ENCODE measurements around the gene MAP4. TPM values are rescaled to one million over a fixed set of nuclear protein-coding genes. Genes with fewer than 3 reads are reported as not detected.

The MAP4 gene
- total RNA-seq, 4 donors from 2014 or later, result 597 to 976 (median 687) TPM

DNA sequence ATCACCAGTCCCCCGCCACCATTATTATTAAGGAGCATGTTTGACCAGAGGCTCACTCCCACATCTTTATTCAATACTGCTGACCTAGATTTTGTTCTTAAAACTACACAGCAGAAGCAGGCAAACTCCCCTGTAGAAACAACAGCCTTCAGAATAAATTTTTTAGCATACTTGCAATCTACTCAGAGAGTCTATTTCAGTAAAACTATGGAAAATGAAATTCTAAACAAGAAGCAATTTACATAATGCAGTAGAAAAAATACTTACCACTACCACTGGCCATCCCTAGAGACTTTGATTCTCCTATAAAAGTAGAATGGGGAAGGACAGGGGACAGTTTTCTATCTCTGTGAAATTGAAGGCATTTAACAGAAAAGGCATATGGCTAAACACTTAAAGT is 76.0 kb downstream of the MAP4 start:
- H3K27me3 ChIP-seq, result no peaks in the 10 kb centered on the region
- in situ Hi-C loops (cut with MboI; ENCODE audit: low sequenced_read_pairs in 4 of 4), result no loop called here
- no peak overlapping the region for H3K27ac ChIP-seq
- TF ChIP-seq, protein P1, sequence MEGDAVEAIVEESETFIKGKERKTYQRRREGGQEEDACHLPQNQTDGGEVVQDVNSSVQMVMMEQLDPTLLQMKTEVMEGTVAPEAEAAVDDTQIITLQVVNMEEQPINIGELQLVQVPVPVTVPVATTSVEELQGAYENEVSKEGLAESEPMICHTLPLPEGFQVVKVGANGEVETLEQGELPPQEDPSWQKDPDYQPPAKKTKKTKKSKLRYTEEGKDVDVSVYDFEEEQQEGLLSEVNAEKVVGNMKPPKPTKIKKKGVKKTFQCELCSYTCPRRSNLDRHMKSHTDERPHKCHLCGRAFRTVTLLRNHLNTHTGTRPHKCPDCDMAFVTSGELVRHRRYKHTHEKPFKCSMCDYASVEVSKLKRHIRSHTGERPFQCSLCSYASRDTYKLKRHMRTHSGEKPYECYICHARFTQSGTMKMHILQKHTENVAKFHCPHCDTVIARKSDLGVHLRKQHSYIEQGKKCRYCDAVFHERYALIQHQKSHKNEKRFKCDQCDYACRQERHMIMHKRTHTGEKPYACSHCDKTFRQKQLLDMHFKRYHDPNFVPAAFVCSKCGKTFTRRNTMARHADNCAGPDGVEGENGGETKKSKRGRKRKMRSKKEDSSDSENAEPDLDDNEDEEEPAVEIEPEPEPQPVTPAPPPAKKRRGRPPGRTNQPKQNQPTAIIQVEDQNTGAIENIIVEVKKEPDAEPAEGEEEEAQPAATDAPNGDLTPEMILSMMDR (IDR thresholded peaks at IDR 0.05 in 4 of 5, conservative IDR thresholded peaks at IDR 0.05 in 1 of 5), result no peak
- TF ChIP-seq POLR2A (IDR thresholded peaks at IDR 0.05), result no peak
- no peak for DNase-seq
- no peak for ATAC-seq
- H3K4me1 ChIP-seq, result peaks cover 6 to 7% of the 10 kb centered on the region in 2 donors
- no peaks in the 10 kb centered on the region for H3K36me3 ChIP-seq
- no peaks in the 10 kb centered on the region for H3K9me3 ChIP-seq
- no peak overlapping the region for H3K4me3 ChIP-seq
- intact Hi-C loops (cut with DNase I; ENCODE audit: low total_unique reads), result no loop called here

DNA sequence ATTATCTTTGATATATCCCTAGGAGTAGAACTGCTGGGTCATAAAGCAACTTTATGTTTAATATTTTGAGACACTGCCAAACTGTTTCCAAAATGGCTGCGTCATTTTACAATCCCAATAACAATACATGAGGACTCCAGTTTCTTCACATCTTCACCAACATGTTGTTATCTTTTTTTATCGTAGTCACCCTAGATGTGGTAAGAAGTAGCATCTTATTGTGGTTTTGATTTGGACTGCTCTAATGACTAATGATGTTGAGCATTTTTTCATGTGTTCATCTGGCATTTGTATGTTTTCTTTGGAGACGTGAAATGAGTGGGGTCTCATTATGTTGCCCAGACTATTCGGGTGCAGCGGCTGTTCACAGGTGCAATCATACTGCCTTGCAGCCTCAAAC is 83.8 kb downstream of the MAP4 start:
- intact Hi-C loops (cut with DNase I; ENCODE audit: low total_unique reads) (no loop called here), in situ Hi-C loops (cut with MboI; ENCODE audit: low sequenced_read_pairs in 4 of 4) (no loop called here)
- Histone ChIP-seq H3K27me3 (no peaks in the 10 kb centered on the region), H3K27ac (peak overlapping the region in 2 of 4 donors; percentile 17 to 45), H3K9me3 (no peaks in the 10 kb centered on the region), H3K36me3 (peaks cover 0 to 11% of the 10 kb centered on the region in 2 donors), H3K4me1 (peaks cover 0 to 11% of the 10 kb centered on the region in 2 donors), H3K4me3 (no peak overlapping the region)
- TF ChIP-seq, protein P1 (IDR thresholded peaks at IDR 0.05 in 4 of 5, conservative IDR thresholded peaks at IDR 0.05 in 1 of 5), result no peak
- TF ChIP-seq POLR2A (IDR thresholded peaks at IDR 0.05), result no peak
- no peak for DNase-seq
- no peak for ATAC-seq

DNA sequence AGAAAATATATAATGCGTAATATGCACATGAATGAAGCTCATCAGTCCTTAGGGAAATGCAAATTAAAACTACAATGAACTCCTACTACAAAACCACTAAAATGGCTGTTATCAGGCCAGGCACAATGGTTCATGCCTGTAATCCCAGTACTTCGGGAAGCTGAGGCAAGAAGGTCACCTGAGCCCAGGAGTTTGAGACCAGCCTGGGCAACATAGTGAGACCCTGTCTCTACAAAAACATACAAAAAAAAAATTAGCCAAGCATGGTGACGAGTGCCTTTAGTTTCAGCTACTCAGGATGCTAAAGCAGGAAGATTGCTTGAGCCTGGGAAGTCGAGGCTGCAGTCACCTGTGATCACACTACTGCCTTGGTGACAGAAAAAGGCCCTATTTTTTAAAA is 85.2 kb downstream of the MAP4 start:
- H3K27me3 ChIP-seq, result no peaks in the 10 kb centered on the region
- in situ Hi-C loops (cut with MboI; ENCODE audit: low sequenced_read_pairs in 4 of 4) (no loop called here), intact Hi-C loops (cut with DNase I; ENCODE audit: low total_unique reads) (no loop called here)
- H3K4me1 ChIP-seq, result peaks cover 0 to 11% of the 10 kb centered on the region in 2 donors
- ATAC-seq (no peak), DNase-seq (no peak)
- no peak overlapping the region for H3K27ac ChIP-seq
- H3K9me3 ChIP-seq, result no peaks in the 10 kb centered on the region
- TF ChIP-seq, protein P1 (IDR thresholded peaks at IDR 0.05 in 4 of 5, conservative IDR thresholded peaks at IDR 0.05 in 1 of 5), result no peak
- no peak for TF ChIP-seq POLR2A (IDR thresholded peaks at IDR 0.05)
- H3K4me3 ChIP-seq, result no peak overlapping the region
- peaks cover 0 to 26% of the 10 kb centered on the region in 2 donors for H3K36me3 ChIP-seq

DNA sequence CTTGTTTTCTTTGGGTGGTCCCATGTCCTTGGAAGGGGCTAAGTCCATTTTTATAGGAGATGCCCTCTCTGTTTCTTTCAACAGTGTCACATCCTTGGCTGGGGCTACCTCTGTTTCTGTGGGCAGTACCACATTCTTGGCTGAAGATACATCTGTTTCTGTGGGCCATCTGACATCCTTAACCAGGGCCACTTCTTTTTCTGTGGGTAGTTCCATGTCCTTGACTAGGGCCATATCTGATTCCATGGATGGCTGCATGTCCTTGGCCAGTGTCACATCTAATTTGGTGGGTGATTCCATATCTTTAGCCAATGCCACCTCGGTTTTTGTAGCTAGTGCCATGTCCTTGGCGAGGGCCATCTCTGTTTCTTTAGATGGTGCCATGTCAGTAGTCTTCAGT is 99.5 kb downstream of the MAP4 start:
- no peaks in the 10 kb centered on the region for H3K9me3 ChIP-seq
- H3K27ac ChIP-seq, result peak overlapping the region in 1 of 4 donors; percentile 16
- ATAC-seq (no peak), DNase-seq (no peak)
- peaks cover 0 to 90% of the 10 kb centered on the region in 2 donors for H3K36me3 ChIP-seq
- H3K4me3 ChIP-seq, result no peak overlapping the region
- in situ Hi-C loops (cut with MboI; ENCODE audit: low sequenced_read_pairs in 4 of 4), result no loop called here
- H3K27me3 ChIP-seq, result no peaks in the 10 kb centered on the region
- intact Hi-C loops (cut with DNase I; ENCODE audit: low total_unique reads), result no loop called here
- no peak for TF ChIP-seq POLR2A (IDR thresholded peaks at IDR 0.05)
- TF ChIP-seq, protein P1 (IDR thresholded peaks at IDR 0.05 in 4 of 5, conservative IDR thresholded peaks at IDR 0.05 in 1 of 5), result no peak
- peaks cover 9 to 16% of the 10 kb centered on the region in 2 donors for H3K4me1 ChIP-seq

DNA sequence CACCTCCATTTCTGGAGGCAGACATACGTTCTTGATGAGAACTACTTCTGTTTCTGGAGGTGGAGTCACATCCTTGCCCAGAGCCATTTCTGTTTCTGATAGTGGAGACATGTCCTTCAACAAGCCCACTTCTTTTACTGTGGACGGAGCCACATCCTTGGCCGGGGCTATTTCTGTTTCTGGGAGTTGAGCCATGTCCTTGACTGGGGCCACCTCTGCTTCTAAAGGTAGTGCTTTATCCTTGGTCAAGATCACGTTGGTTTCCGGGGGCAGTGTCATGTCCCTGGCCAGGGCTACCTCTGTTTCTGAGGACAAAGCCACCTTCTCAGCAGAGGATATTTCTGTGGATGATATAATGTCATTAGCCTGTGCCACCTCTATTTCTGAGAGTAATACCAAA is 100.0 kb downstream of the MAP4 start:
- peaks cover 0 to 90% of the 10 kb centered on the region in 2 donors for H3K36me3 ChIP-seq
- no peak overlapping the region for H3K4me3 ChIP-seq
- intact Hi-C loops (cut with DNase I; ENCODE audit: low total_unique reads) (no loop called here), in situ Hi-C loops (cut with MboI; ENCODE audit: low sequenced_read_pairs in 4 of 4) (no loop called here)
- peak in 1 of 2 donors; percentile 37 for ATAC-seq
- H3K4me1 ChIP-seq, result peaks cover 9 to 21% of the 10 kb centered on the region in 2 donors
- H3K9me3 ChIP-seq, result no peaks in the 10 kb centered on the region
- DNase-seq, result no peak
- TF ChIP-seq, protein P1 (IDR thresholded peaks at IDR 0.05 in 4 of 5, conservative IDR thresholded peaks at IDR 0.05 in 1 of 5), result no peak
- no peak for TF ChIP-seq POLR2A (IDR thresholded peaks at IDR 0.05)
- H3K27me3 ChIP-seq, result no peaks in the 10 kb centered on the region
- peak overlapping the region in 2 of 4 donors; percentile 16 for H3K27ac ChIP-seq
